IPS DF 6.9 (cell line): ENCODE measurements around the gene PTPRN2.
"Not testable (repeated sequence)": the region's sequence is repeated elsewhere in the genome, so short reads cannot be mapped to it uniquely, and the experiment has no call there.

Experiments used
- DNase-seq: peaks from one replicate; pipeline ENCODE4 v3.0.0-alpha.2; 2013; ENCODE audit warnings: low read depth, low spot score
- H3K27ac ChIP-seq: one replicate; pipeline ENCODE4 v1.5.1; 2013; ENCODE audit warnings: low read length, control low read depth
- H3K27me3 ChIP-seq: 2 replicates; pipeline ENCODE4 v1.6.1; 2013; ENCODE audit warnings: mild to moderate bottlenecking, low read length; ENCODE audit not compliant: control insufficient read depth, insufficient read depth
- H3K36me3 ChIP-seq: 2 replicates; pipeline ENCODE4 v1.6.1; 2013; ENCODE audit warnings: low read length; ENCODE audit not compliant: control insufficient read depth, insufficient read depth
- H3K4me1 ChIP-seq: 2 replicates; pipeline ENCODE4 v1.6.1; 2013; ENCODE audit warnings: low read length; ENCODE audit not compliant: control insufficient read depth, insufficient read depth
- H3K4me3 ChIP-seq: 2 replicates; pipeline ENCODE4 v1.5.1; 2013; ENCODE audit warnings: mild to moderate bottlenecking, low read length
- H3K9me3 ChIP-seq: 2 replicates; pipeline ENCODE4 v1.6.1; 2013; ENCODE audit warnings: low read length, inconsistent platforms; ENCODE audit not compliant: control insufficient read depth, insufficient read depth
- WGBS: extraction: QIAGEN DNeasy Blood & Tissue Kit; methylation state at CpG from one replicate; pipeline ENCODE4 v1.1.7; 2013; ENCODE audit warnings: mixed read lengths, missing lambda C conversion rate; ENCODE audit not compliant: insufficient read length, insufficient coverage; 5-methylcytosine and 5-hydroxymethylcytosine counted together

Gene PTPRN2

DNA sequence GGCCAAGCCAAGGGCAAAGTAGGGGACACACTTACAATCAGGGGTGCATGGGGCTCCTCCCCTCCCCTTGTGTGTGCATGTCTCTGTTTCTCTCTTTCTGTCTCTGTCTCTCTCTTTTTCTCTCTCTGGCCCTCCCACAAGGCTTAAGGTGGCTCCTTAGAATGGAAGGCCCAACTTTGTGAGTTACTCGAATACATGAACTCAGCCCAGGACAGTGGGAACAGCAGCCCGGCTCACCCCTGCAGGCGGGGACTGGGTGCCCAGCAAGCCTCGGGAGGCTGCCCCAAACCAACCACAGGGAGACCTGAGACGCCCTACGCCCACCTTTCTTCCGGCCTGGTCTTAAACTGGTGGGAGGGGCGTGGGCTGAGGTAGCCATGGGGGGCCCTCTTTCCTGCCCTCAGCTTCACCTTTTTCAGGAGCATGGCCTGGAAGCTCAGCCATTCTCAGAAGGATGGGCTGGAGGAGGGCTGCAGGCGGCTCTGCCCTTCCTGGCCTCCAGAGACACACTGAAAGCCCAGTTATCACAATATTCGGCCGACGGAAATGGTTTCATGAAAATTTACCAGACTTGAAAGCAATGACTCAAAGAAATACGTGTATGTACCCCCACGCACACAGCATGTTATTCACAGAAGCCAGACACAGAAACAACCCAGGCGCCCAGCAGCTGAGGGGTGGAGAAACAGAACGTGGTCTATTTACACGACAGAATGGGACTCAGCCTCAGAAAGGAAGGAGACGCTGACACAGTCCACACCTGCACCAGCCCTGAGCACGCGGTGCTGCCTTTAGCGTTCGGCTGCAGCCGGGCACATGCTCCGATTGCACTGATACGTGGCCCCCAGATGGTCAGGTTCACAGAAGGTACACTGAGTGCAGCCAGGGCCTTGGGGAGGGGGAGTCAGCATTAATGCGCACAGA, 229.5 kb downstream of the PTPRN2 start:
- no peak for DNase-seq
- Histone ChIP-seq H3K36me3 (no peaks in the 10 kb centered on the region; the same call in 1 of the 2 replicates), H3K27ac (no peak overlapping the region), H3K9me3 (peaks cover 31% of the 10 kb centered on the region), H3K4me3 (no peak overlapping the region), H3K27me3 (no peaks in the 10 kb centered on the region), H3K4me1 (no peaks in the 10 kb centered on the region)
- WGBS, result no CpG with 5 or more reads among the region's 26 CpGs

DNA sequence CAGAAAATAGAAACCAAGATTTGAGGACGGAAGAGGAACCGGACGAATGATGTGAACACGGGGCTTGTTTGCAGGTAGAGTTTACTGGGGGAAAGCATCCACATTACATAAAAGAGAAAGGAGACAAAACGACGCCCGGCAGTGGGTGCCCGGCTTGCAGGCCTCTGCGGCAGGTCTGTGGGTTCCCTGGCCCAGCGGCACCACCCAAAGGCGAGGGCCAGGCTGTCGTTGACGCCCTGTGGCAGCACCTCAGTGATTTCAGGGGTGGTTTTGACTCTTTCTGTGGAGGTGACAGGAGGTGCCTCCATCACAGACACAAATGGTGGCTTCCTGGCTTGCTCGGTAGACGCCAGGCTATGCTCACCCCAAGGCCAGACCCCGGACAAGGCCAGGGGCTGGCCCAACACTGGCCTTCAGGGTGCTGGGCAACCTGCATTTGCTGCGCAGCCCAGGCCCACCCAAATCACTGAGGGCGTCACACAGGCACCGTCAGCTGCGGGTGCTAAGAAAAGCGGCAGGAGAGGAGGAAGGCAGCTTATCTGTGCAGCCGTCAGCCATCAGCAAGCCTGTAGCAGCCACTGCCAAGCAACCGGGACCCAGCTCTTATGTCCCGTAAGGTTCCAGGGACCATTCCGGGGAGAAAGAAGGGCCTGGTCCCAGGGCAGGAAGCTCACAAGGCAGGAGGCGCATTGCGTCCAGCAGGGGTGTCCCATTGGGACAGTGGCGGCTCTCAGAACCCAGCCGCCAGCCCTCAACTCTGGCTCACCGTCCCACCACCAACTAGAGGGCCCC, 230.3 kb downstream of the PTPRN2 start:
- no peaks in the 10 kb centered on the region for H3K4me1 ChIP-seq
- H3K36me3 ChIP-seq, result no peaks in the 10 kb centered on the region; the same call in 1 of the 2 replicates
- H3K27ac ChIP-seq, result no peak overlapping the region
- H3K4me3 ChIP-seq, result no peak overlapping the region
- WGBS, result no CpG with 5 or more reads among the region's 30 CpGs
- peaks cover 27% of the 10 kb centered on the region for H3K9me3 ChIP-seq
- no peak for DNase-seq
- no peaks in the 10 kb centered on the region for H3K27me3 ChIP-seq

DNA sequence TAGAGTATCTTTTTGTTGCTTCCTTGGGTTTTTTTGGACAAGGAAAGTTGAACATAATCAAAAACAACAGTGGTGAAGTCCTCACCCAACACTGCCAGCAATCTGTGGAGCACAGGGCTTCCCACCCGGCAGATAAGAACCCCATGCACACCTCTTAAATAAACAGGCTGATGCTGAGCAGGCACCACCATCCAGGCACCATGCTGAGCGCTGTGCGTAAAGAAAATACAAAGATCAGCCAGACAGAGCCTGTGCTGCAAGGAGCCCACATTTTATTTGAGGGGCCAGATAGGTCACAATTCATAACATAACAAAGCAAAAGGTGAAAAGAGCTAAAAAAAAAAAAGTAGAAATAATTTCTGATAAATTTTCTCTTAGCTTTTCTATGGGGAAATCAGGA, 231.2 kb downstream of the PTPRN2 start:
- H3K27me3 ChIP-seq, result no peaks in the 10 kb centered on the region
- no peak for DNase-seq
- no peaks in the 10 kb centered on the region for H3K4me1 ChIP-seq
- H3K9me3 ChIP-seq, result peaks cover 21% of the 10 kb centered on the region
- no peaks in the 10 kb centered on the region; the same call in 1 of the 2 replicates for H3K36me3 ChIP-seq
- no CpG with 5 or more reads among the region's 3 CpGs for WGBS
- H3K27ac ChIP-seq, result no peak overlapping the region
- H3K4me3 ChIP-seq, result no peak overlapping the region

DNA sequence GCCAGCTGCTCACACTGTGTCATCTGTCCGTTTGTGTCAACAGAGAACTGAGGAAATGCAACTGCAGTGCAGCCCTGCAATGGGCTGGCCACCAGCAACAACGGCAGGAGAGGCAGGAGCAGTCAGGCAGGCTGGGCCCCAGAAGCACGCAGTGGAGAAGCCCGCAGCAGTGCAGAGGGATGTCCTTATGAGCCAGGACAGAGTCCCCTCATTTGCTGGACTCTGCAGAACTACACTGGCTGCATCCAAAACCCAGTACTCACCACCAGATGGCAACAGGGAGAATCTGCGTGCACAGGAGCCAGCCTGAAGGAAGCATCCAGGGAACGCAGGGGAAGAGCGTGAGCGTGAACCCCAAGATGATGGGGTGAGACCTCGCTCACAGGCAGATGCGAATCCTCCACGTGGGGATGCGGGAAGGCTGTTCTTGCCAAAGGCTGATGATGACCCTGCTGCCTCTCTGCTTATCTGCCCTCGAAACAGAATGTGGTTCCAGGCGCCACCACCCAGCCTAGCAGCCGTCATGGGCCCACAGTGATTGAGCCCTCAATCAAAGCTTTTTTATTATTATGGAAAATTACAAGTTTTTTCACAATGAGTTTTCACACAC, 232.1 kb downstream of the PTPRN2 start:
- no peak for DNase-seq
- no peaks in the 10 kb centered on the region for H3K27me3 ChIP-seq
- H3K4me3 ChIP-seq, result no peak overlapping the region
- peaks cover 17% of the 10 kb centered on the region for H3K9me3 ChIP-seq
- no peaks in the 10 kb centered on the region for H3K4me1 ChIP-seq
- H3K27ac ChIP-seq, result no peak overlapping the region
- no CpG with 5 or more reads among the region's 15 CpGs for WGBS
- H3K36me3 ChIP-seq, result no peaks in the 10 kb centered on the region; the same call in 1 of the 2 replicates

DNA sequence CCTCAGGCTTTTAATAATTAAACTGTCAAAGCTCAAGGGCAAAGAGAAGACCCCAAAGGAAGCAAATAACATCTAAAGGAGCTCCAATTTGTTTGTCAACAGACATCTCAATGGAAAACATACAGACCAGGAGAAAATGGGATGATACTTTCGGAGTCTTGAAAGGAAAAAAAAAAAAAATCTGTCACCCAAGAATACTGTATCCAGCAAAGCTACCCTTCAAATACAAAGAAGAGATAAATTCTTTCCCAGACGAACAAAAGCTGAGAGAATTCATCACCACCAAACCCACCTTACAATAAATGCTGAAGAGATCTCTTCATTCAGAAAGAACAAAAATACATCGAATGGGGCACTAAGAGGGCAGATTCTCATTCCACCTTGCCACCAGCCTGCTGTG, 232.8 kb downstream of the PTPRN2 start:
- Histone ChIP-seq H3K4me3 (no peak overlapping the region), H3K27ac (no peak overlapping the region), H3K27me3 (no peaks in the 10 kb centered on the region), H3K36me3 (no peaks in the 10 kb centered on the region; the same call in 1 of the 2 replicates), H3K4me1 (no peaks in the 10 kb centered on the region), H3K9me3 (peaks cover 21% of the 10 kb centered on the region)
- DNase-seq, result no peak
- no CpG with 5 or more reads among the region's 3 CpGs for WGBS

DNA sequence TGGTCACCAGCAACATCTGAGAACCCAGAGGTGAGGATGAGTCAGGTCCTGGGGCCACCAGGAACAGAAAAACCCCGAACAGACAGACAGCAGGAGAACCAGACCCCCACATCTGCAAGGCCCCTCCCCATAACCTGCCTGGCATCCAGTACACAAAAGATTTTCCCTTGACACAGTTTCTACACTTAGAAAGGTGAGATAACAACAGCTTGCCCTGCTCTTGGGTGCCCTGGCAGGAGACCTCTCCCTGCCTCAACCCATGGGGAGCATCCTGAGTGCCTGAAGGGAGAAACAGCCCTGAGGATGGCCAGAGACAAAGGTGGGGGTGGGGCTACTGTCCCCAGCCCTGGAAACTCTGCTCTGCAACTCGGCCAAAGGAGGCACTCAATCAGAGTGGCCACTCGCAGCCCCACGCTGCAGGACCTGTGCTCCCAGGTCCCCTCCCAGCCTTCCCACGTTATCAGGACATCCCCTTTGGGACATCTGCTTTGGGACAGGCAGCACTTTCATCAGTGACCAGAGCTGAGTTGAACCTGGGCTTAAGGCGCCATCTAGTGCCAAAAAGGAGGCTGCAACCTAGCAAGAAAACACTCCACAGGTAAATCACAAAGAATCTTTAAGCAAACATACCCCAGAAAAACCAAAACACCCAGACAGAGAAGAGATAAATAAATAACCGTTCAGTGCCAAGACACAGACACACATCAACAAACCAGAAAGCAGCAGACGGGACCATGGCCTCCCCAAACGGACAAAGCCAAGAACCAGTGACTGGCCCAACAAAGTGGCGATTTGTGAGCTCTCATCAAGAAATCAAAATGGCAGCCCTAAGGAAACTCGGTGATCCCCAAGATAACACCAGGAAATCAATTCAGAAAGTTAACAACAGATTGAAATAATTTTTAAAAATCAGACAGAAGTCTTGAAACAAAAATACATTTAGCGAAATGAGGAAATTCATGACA, 233.7 kb downstream of the PTPRN2 start:
- no CpG with 5 or more reads among the region's 12 CpGs for WGBS
- Histone ChIP-seq H3K36me3 (no peaks in the 10 kb centered on the region; the same call in 1 of the 2 replicates), H3K9me3 (peaks cover 21% of the 10 kb centered on the region), H3K27ac (no peak overlapping the region), H3K27me3 (no peaks in the 10 kb centered on the region), H3K4me1 (no peaks in the 10 kb centered on the region), H3K4me3 (no peak overlapping the region)
- no peak for DNase-seq

DNA sequence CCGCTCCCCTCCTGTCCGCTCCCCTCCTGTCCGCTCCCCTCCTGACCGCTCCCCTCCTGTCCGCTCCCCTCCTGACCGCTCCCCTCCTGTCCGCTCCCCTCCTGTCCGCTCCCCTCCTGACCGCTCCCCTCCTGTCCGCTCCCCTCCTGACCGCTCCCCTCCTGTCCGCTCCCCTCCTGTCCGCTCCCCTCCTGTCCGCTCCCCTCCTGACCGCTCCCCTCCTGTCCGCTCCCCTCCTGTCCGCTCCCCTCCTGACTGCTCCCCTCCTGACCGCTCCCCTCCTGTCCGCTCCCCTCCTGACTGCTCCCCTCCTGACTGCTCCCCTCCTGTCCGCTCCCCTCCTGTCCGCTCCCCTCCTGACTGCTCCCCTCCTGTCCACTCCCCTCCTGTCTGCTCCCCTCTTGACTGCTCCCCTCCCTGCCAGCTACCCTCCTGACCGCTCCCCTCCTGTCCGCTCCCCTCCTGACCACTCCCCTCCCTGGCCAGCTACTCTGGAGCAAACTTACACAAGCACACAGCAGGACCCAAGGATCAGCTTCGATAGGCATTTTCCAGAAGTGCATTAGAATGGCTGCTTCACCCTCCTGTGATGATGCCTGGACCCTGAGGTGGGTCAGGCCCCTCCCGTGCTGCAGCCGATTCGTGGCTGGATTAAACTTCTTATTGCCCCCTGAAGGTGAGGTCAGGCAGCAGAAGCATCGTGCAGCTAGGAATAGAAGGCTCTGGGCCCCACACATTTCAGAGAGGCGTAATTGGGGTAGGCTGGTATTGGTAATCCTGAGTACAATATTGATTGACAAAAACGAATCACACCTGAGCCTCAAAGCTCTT, 235.5 kb downstream of the PTPRN2 start:
- H3K9me3 ChIP-seq, result peaks cover 17% of the 10 kb centered on the region
- not testable (repeated sequence) for DNase-seq, H3K4me1 ChIP-seq, H3K27me3 ChIP-seq, H3K4me3 ChIP-seq, H3K27ac ChIP-seq, H3K36me3 ChIP-seq
- no CpG with 5 or more reads among the region's 30 CpGs for WGBS

DNA sequence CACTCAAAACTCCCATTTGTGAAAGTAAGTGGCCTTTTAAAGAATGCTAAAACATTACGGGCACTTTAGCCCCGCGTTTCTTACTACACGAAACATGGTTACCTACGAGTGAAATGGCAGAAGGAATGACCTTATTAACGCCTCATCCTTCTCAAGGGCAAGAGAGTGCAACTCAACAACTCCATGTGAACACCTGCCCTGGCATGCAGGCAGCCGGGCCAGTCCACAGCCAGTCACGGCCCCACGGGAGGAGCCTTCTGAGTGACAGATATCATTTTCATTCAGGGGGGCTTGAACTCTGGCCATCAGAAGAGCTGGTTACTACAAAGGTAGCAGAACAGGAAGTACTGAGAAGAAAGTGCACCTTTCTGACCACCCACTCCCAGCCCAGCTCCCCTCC, 236.1 kb downstream of the PTPRN2 start:
- Histone ChIP-seq H3K4me3 (no peak overlapping the region), H3K36me3 (no peaks in the 10 kb centered on the region)
- WGBS, result no CpG with 5 or more reads among the region's 9 CpGs

DNA sequence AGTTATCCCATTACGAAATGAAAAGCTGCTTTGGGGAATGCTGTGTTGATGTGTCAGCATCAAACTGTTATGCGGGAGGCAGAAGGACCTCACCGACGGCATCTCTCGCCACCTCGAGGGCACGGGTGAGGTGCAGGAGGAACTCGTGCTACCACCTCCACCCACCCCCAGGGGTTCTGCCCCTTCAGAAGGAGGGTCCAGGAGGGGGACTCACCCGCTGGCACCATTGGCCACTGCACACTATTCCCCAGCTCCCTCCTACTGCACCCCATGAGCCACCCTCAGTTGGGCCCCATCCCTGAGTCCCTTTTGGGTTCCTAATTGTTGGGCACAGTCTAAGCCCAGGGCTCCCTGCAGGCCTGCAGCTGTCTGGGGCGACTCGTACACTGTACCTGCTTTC, 236.6 kb downstream of the PTPRN2 start:
- no peaks in the 10 kb centered on the region for H3K36me3 ChIP-seq
- WGBS, result no CpG with 5 or more reads among the region's 11 CpGs
- peaks cover 13% of the 10 kb centered on the region for H3K9me3 ChIP-seq
- no peak overlapping the region for H3K27ac ChIP-seq
- H3K4me1 ChIP-seq, result no peaks in the 10 kb centered on the region
- no peak overlapping the region for H3K4me3 ChIP-seq
- no peaks in the 10 kb centered on the region for H3K27me3 ChIP-seq
- no peak for DNase-seq

More for the DNA sequence above, 236.1 kb downstream of the PTPRN2 start:
- no peaks in the 10 kb centered on the region for H3K27me3 ChIP-seq
- no peak overlapping the region for H3K27ac ChIP-seq
- peaks cover 13% of the 10 kb centered on the region for H3K9me3 ChIP-seq
- DNase-seq, result no peak
- H3K4me1 ChIP-seq, result no peaks in the 10 kb centered on the region
